Thymus (tissue), 11 donors: ENCODE results near the gene ACTMAP. TPM values are rescaled to one million over a fixed set of nuclear protein-coding genes. Genes with fewer than 3 reads are reported as not detected.
"Not testable (repeated sequence)": the region's sequence is repeated elsewhere in the genome, so short reads cannot be mapped to it uniquely, and the experiment has no call there.

Source experiments
- DNase-seq, 9 donors: peaks; one replicate each; pipeline ENCODE4 v3.0.0-alpha.2; 2013; ENCODE audit warnings: low spot score in 9 of 9, low read depth in 6 of 9, missing footprints in 1 of 9
- H3K27ac ChIP-seq, 2 donors: one replicate each; pipeline ENCODE4 v1.5.1; 2013; ENCODE audit warnings: control low read depth in 1 of 2, low read depth in 1 of 2, low read length in 1 of 2, mild to moderate bottlenecking in 1 of 2, moderate library complexity in 1 of 2
- H3K27me3 ChIP-seq, 2 donors: one replicate each; pipeline ENCODE4 v1.5.1; 2013; ENCODE audit warnings: low read length in 1 of 2; ENCODE audit not compliant: control insufficient read depth in 2 of 2, insufficient read depth in 1 of 2
- H3K36me3 ChIP-seq, 2 donors: one replicate each; pipeline ENCODE4 v1.5.1; 2013; ENCODE audit warnings: low read length in 1 of 2, mild to moderate bottlenecking in 1 of 2, moderate library complexity in 1 of 2; ENCODE audit not compliant: control insufficient read depth in 2 of 2, insufficient read depth in 2 of 2
- H3K4me1 ChIP-seq, 2 donors: one replicate each; pipeline ENCODE4 v1.5.1; 2013; ENCODE audit warnings: low read length in 2 of 2; ENCODE audit not compliant: control insufficient read depth in 2 of 2, insufficient read depth in 2 of 2
- H3K4me3 ChIP-seq, 2 donors: one replicate each; pipeline ENCODE4 v1.5.1; 2013; ENCODE audit warnings: low read length in 2 of 2, control low read depth in 1 of 2, mild to moderate bottlenecking in 1 of 2
- H3K9me3 ChIP-seq, 2 donors: one replicate each; pipeline ENCODE4 v1.5.1; 2013; ENCODE audit warnings: low read length in 1 of 2, mild to moderate bottlenecking in 1 of 2; ENCODE audit not compliant: control insufficient read depth in 2 of 2, insufficient read depth in 1 of 2
- WGBS: extraction: QIAGEN DNeasy Blood & Tissue Kit; methylation state at CpG from one replicate; pipeline ENCODE4 v1.1.7; 2013; 5-methylcytosine and 5-hydroxymethylcytosine counted together
- polyA plus RNA-seq: library from polyadenylated mRNA; stranded (reverse); fragments of 200-250 nt; gene quantifications from one replicate; pipeline ENCODE4 v1.2.3, GENCODE V29; 2013
- total RNA-seq: library from RNA; stranded (reverse); fragments of 120-200 nt; gene quantifications from one replicate; pipeline ENCODE4 v1.2.4, GENCODE V29; 2013
- donor health status: healthy.

The ACTMAP gene
- total and polyA plus RNA-seq, 2 donors: 1.1 to 7.4 TPM

GRCh38 chr19:40786060-40787037 lies 36.1 kb upstream of the ACTMAP start:
- DNase-seq: no peak
- no peak overlapping the region for H3K4me3 ChIP-seq
- H3K27me3 ChIP-seq: no peaks in the 10 kb centered on the region
- no peaks in the 10 kb centered on the region for H3K9me3 ChIP-seq
- no peaks in the 10 kb centered on the region for H3K4me1 ChIP-seq
- WGBS: 97% methylated on average over 25 of the region's 25 CpGs
- H3K36me3 ChIP-seq: peaks cover 19 to 44% of the 10 kb centered on the region in 2 donors
- H3K27ac ChIP-seq: no peak overlapping the region

GRCh38 chr19:40785526-40785925 lies 35.2 kb upstream of the ACTMAP start:
- H3K36me3 ChIP-seq: peaks cover 19 to 43% of the 10 kb centered on the region in 2 donors
- no peaks in the 10 kb centered on the region for H3K27me3 ChIP-seq
- WGBS: 100% methylated on average over 1 of the region's 1 CpG
- H3K4me3 ChIP-seq: no peak overlapping the region
- H3K9me3 ChIP-seq: no peaks in the 10 kb centered on the region
- no peak for DNase-seq
- H3K4me1 ChIP-seq: no peaks in the 10 kb centered on the region
- H3K27ac ChIP-seq: no peak overlapping the region

DNA sequence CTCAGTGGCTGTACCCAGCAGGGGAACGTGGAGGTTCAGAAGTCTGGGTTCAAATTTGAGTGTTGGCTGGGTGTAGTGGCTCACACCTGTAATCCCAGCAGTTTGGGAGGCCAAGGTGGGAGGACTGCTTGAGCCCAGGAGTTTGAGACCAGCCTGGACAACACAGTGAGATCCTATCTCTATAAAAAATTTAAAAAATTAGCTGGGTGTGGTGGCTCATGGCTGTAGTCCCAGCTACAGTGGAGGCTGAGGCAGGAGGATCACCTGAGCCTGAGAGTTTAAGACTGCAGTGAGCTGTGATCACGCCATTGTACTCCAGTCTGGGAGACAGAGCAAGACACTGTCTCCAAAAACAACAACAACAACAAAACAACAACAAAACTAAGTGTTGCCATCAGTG lies 33.9 kb upstream of the ACTMAP start:
- not testable (repeated sequence) for H3K4me1 ChIP-seq, H3K27me3 ChIP-seq, DNase-seq, H3K4me3 ChIP-seq, H3K9me3 ChIP-seq, H3K27ac ChIP-seq
- H3K36me3 ChIP-seq: peaks cover 21 to 38% of the 10 kb centered on the region in 2 donors
- WGBS: 98% methylated on average over 2 of the region's 2 CpGs

DNA sequence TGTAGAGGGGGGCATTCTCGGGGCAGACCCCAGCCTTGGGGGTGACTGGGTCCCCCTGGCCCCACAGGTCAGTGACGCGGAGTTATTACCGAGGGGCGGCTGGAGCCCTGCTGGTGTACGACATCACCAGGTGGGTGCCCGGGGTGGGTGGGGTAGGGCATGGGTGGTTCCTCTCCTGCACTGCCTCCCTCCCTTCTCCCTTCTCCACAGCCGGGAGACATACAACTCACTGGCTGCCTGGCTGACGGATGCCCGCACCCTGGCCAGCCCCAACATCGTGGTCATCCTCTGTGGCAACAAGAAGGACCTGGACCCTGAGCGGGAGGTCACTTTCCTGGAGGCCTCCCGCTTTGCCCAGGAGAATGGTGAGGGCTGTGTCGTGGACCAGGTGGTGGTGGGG lies 33.4 kb upstream of the ACTMAP start:
- 99% methylated on average over 14 of the region's 14 CpGs for WGBS
- no peak for DNase-seq
- H3K4me1 ChIP-seq: peaks cover 5 to 7% of the 10 kb centered on the region in 2 donors
- no peaks in the 10 kb centered on the region for H3K9me3 ChIP-seq
- H3K27me3 ChIP-seq: no peaks in the 10 kb centered on the region
- peaks cover 21 to 38% of the 10 kb centered on the region in 2 donors for H3K36me3 ChIP-seq
- H3K27ac ChIP-seq: no peak overlapping the region
- H3K4me3 ChIP-seq: no peak overlapping the region

DNA sequence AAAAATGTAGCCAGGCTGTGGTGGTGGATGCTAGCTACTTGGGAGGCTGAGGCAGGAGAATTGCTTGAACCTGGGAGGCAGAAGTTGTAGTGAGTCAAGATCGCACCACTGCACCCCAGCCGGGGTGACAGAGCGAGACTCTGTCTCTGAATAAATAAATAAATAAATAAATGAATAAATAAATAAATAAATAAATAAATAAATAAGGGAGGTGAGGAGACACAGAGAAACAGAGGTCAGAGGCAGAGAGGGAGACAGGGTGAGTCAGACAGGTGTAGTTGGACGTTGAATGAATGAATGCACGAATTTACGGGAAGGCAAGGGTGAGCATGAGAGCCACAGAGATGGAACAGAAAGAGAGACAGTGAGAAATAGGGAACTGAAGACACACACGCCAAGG lies 30.9 kb upstream of the ACTMAP start:
- no peak for DNase-seq
- Histone ChIP-seq H3K4me1 (peaks cover 12 to 25% of the 10 kb centered on the region in 2 donors), H3K4me3 (no peak overlapping the region), H3K36me3 (peaks cover 10 to 25% of the 10 kb centered on the region in 2 donors), H3K27me3 (no peaks in the 10 kb centered on the region), H3K9me3 (no peaks in the 10 kb centered on the region), H3K27ac (no peak overlapping the region)
- WGBS: 98% methylated on average over 7 of the region's 7 CpGs

DNA sequence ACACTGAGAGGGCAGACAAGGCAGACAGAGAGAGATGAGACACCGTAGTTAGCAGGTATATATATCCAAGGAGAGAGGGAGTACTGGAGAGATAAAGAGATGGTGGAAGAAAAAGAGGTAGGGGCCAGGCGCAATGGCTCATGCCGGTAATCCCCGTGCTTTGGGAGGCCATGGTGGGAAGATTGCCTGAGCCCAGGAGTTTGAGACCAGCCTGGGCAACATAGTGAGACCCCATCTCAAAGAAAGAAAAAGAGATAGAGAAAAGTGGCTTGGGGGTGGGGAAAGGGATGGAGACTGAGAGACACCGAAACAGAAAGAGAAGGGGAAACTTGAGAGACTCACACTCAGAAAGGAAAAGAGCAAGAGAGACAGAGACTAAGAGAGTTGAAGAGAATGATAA lies 30.3 kb upstream of the ACTMAP start:
- 97% methylated on average over 5 of the region's 5 CpGs for whole genome bisulfite sequencing

GRCh38 chr19:40778706-40779284 lies 28.5 kb upstream of the ACTMAP start:
- peaks cover 5 to 13% of the 10 kb centered on the region in 2 donors for H3K36me3 ChIP-seq
- H3K4me1 ChIP-seq: peaks cover 12 to 25% of the 10 kb centered on the region in 2 donors
- H3K9me3 ChIP-seq: no peaks in the 10 kb centered on the region
- 22% methylated on average over 7 of the region's 7 CpGs for WGBS
- peak overlapping the region; percentile 99 to 100 for H3K27ac ChIP-seq
- peak overlapping the region; percentile 64 to 97 for H3K4me3 ChIP-seq
- H3K27me3 ChIP-seq: no peaks in the 10 kb centered on the region
- DNase-seq: no peak

More for the DNA sequence above, 30.3 kb upstream of the ACTMAP start:
- Histone ChIP-seq H3K9me3 (no peaks in the 10 kb centered on the region), H3K4me1 (peaks cover 12 to 25% of the 10 kb centered on the region in 2 donors), H3K36me3 (peaks cover 9 to 21% of the 10 kb centered on the region in 2 donors), H3K27ac (no peak overlapping the region), H3K4me3 (no peak overlapping the region), H3K27me3 (no peaks in the 10 kb centered on the region)
- DNase-seq: no peak

DNA sequence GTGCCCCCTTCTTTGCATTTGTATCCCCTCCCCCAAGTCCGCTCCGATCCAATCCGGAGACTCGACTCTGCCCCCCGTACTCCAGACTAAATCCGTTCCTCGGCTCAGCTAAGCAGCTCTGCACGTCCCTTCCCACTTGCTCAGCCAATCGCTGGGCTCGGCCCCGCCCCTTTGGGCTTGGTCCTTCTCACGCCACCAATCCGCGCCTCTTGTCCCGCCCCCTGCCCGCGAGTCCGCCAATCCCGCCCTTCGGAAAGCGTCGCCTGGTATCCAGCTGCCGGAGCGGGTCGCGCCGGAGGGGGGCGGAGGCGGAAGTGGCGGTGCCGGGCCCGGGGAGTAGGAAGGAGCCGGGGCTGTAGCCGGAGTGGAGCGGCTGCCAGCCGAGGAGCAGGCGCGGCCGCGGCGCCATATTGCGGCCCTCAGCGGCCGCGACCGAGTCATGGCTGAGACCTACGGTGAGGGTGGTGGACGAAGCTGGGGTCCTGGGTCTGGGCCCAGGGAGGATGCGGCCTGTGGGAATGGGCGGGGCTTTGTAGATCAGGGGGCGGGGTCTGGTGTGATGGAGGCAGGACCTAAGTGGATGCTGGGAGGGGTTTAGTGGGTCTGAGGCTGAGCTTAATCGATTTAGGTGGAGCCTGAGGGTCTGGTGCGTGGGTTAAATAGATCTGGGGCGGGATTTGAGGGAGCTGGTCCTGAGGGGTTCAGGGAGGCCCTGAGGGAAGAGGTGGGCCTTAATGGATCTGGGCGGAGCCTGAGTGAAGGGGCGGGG lies 27.8 kb upstream of the ACTMAP start, which contains the start of gene RAB4B:
RAB4B (plus strand) TSS at position 311 of the 769 bp plus-strand sequence; CDS start at position 440, 129 bp downstream.
- Histone ChIP-seq H3K9me3 (no peaks in the 10 kb centered on the region), H3K4me3 (peak within 1 kb of the TSS; percentile 64 to 97), H3K27ac (peak within 1 kb of the TSS; percentile 99 to 100), H3K36me3 (peaks cover 4 to 13% of the 10 kb centered on the region in 2 donors), H3K27me3 (no peaks in the 10 kb centered on the region), H3K4me1 (peaks cover 12 to 25% of the 10 kb centered on the region in 2 donors)
- under 1% methylated on average over 56 of the region's 56 CpGs for WGBS
- DNase-seq: peak; percentile 98 to 100 (median 100)
